Measurements from ENCODE around the gene ITGB5.

Gene ITGB5

GRCh38 chr3:124802061-124802698, 85.0 kb downstream of the ITGB5 start:
- DNase-seq (ENCODE audit: low read depth), result no peak
- TF ChIP-seq, protein P1, sequence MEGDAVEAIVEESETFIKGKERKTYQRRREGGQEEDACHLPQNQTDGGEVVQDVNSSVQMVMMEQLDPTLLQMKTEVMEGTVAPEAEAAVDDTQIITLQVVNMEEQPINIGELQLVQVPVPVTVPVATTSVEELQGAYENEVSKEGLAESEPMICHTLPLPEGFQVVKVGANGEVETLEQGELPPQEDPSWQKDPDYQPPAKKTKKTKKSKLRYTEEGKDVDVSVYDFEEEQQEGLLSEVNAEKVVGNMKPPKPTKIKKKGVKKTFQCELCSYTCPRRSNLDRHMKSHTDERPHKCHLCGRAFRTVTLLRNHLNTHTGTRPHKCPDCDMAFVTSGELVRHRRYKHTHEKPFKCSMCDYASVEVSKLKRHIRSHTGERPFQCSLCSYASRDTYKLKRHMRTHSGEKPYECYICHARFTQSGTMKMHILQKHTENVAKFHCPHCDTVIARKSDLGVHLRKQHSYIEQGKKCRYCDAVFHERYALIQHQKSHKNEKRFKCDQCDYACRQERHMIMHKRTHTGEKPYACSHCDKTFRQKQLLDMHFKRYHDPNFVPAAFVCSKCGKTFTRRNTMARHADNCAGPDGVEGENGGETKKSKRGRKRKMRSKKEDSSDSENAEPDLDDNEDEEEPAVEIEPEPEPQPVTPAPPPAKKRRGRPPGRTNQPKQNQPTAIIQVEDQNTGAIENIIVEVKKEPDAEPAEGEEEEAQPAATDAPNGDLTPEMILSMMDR (IDR thresholded peaks at IDR 0.05; ENCODE audit: low read depth, low read length), result no peak
- no peak for TF ChIP-seq MAX (IDR thresholded peaks at IDR 0.05; ENCODE audit: low read depth, low read length)
- H3K4me3 ChIP-seq (ENCODE audit: low read depth, low read length), result no peak overlapping the region

- DNase-seq (ENCODE audit: low read depth), result no peak
- no peak overlapping the region for H3K4me3 ChIP-seq (ENCODE audit: low read depth, low read length)
- TF ChIP-seq POLR2A (IDR thresholded peaks at IDR 0.05; ENCODE audit: extremely low read depth, insufficient read length) (no peak), MAX (IDR thresholded peaks at IDR 0.05; ENCODE audit: low read depth, low read length) (no peak), MYC (IDR thresholded peaks at IDR 0.05; ENCODE audit: low read depth, low read length) (no peak)
- TF ChIP-seq, protein P1 (IDR thresholded peaks at IDR 0.05; ENCODE audit: low read depth, low read length), result no peak
Measured at GRCh38 chr3:124800511-124801258, 86.5 kb downstream of the ITGB5 start.

GRCh38 chr3:124800076-124800475, 87.1 kb downstream of the ITGB5 start:
- DNase-seq (ENCODE audit: low read depth), result no peak
- H3K4me3 ChIP-seq (ENCODE audit: low read depth, low read length), result no peak overlapping the region
- TF ChIP-seq MYC (IDR thresholded peaks at IDR 0.05; ENCODE audit: low read depth, low read length) (no peak), POLR2A (IDR thresholded peaks at IDR 0.05; ENCODE audit: extremely low read depth, insufficient read length) (no peak), MAX (IDR thresholded peaks at IDR 0.05; ENCODE audit: low read depth, low read length) (no peak)
- TF ChIP-seq, protein P1 (IDR thresholded peaks at IDR 0.05; ENCODE audit: low read depth, low read length), result no peak

DNA sequence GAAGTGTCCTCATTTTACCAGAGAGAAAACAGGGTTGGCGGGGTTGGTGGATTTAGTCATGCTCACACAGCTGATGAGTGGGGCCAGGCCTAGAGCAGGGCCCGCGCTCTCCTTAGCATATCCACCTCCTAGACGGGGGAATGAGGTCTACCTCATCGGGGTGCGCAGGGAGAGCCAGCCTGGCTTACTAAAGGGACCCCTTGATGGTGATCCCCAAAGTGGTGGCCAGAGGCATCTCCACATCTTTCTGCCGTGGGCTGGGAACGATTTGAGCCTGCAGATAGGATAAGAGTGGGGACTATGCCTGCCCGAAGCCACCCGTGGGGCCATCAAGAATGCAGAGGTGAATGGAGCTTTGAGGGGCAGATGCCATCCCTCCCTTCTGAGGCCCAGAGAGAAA, 87.5 kb downstream of the ITGB5 start:
- no peak for DNase-seq (ENCODE audit: low read depth)
- no peak overlapping the region for H3K4me3 ChIP-seq (ENCODE audit: low read depth, low read length)
- TF ChIP-seq MAX (IDR thresholded peaks at IDR 0.05; ENCODE audit: low read depth, low read length) (no peak), MYC (IDR thresholded peaks at IDR 0.05; ENCODE audit: low read depth, low read length) (no peak), POLR2A (IDR thresholded peaks at IDR 0.05; ENCODE audit: extremely low read depth, insufficient read length) (no peak)
- TF ChIP-seq, protein P1 (IDR thresholded peaks at IDR 0.05; ENCODE audit: low read depth, low read length), result no peak

DNA sequence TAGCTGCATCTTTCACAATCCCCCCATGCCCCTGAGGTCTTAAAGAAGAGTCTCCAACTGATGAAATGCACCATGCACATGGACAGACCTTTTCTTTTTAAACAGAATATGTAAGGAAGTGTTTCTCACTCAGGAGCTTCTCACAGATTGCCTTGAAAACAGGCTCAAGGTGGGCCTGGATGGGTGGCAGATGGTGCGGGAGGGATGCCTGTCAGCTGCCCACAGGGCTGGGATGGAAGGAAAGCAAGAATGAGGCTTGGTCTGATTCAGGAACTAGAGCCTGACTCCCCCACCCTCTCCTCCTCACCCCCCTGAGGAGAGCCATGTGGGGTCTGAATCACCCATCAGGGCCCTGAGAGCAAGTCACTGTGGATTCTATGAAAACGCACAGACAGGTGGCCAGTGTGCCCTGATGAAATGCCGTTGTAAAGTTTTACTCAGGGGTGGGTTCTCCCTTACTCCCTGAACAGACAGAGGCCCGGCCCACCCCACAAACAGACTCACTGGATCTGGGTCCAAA, 89.7 kb downstream of the ITGB5 start:
- TF ChIP-seq POLR2A (IDR thresholded peaks at IDR 0.05; ENCODE audit: extremely low read depth, insufficient read length) (no peak), MYC (IDR thresholded peaks at IDR 0.05; ENCODE audit: low read depth, low read length) (no peak), MAX (IDR thresholded peaks at IDR 0.05; ENCODE audit: low read depth, low read length) (no peak)
- TF ChIP-seq, protein P1 (IDR thresholded peaks at IDR 0.05; ENCODE audit: low read depth, low read length), result no peak
- no peak for DNase-seq (ENCODE audit: low read depth)
- no peak overlapping the region for H3K4me3 ChIP-seq (ENCODE audit: low read depth, low read length)
